ENCODE results near the gene COMMD8.

The COMMD8 gene

GRCh38 chr4:47473141-47473750 lies 9.7 kb upstream of the COMMD8 start:
- no peak for TF ChIP-seq CTCF (conservative IDR thresholded peaks at IDR 0.05)
- TF ChIP-seq ZFX (IDR thresholded peaks at IDR 0.05), result no peak
- H3K27ac ChIP-seq, result no peak overlapping the region

GRCh38 chr4:47471591-47471990 lies 8.1 kb upstream of the COMMD8 start:
- no peak for TF ChIP-seq ZFX (IDR thresholded peaks at IDR 0.05)
- no peak for TF ChIP-seq CTCF (conservative IDR thresholded peaks at IDR 0.05)
- no peak overlapping the region for H3K27ac ChIP-seq

- TF ChIP-seq ZFX (IDR thresholded peaks at IDR 0.05), result no peak
These were observed 7.6 kb upstream of the COMMD8 start for GRCh38 chr4:47471064-47471463.

GRCh38 chr4:47469951-47470350 lies 6.4 kb upstream of the COMMD8 start:
- H3K27ac ChIP-seq, result no peak overlapping the region
- TF ChIP-seq CTCF (conservative IDR thresholded peaks at IDR 0.05), result no peak
- TF ChIP-seq ZFX (IDR thresholded peaks at IDR 0.05), result no peak

More at GRCh38 chr4:47471064-47471463, 7.6 kb upstream of the COMMD8 start:
- no peak overlapping the region for H3K27ac ChIP-seq

GRCh38 chr4:47468706-47469365 lies 5.3 kb upstream of the COMMD8 start:
- TF ChIP-seq CTCF (conservative IDR thresholded peaks at IDR 0.05), result no peak
- no peak for TF ChIP-seq ZFX (IDR thresholded peaks at IDR 0.05)
- no peak overlapping the region for H3K27ac ChIP-seq

- TF ChIP-seq CTCF (conservative IDR thresholded peaks at IDR 0.05) (no peak), ZFX (IDR thresholded peaks at IDR 0.05) (no peak)
- H3K27ac ChIP-seq, result no peak overlapping the region
These were observed 2.7 kb upstream of the COMMD8 start for GRCh38 chr4:47466056-47466785.

- H3K27ac ChIP-seq, result no peak overlapping the region
- TF ChIP-seq ZFX (IDR thresholded peaks at IDR 0.05) (no peak), CTCF (conservative IDR thresholded peaks at IDR 0.05) (no peak)
These were observed 1.5 kb upstream of the COMMD8 start for GRCh38 chr4:47465004-47465403.
